Panc1 (cell line): ENCODE measurements around the gene AARS2. TPM values are rescaled to one million over a fixed set of nuclear protein-coding genes. Genes with fewer than 3 reads are reported as not detected.
A peak's percentile ranks its signal among the peaks of the same experiment; 100 is the strongest.

Experiments used
- ATAC-seq: fragments of 200-7000 bp; cut with Tn5 transposase; 2 replicates; pipeline ENCODE4 v1.9.1; 2020; ENCODE audit warnings: mild to moderate bottlenecking, moderate library complexity
- BruUV-seq: library from RNA; stranded (reverse); fragments of 400-500 nt; replicated peaks from 2 replicates; lab custom pipeline; 2021; lab: Mats Ljungman, UMichigan
- CTCF ChIA-PET: fragments of 300-600 bp; sonication (Branson Sonifier 250); formaldehyde crosslinking; loops from one replicate; lab custom pipeline; 2022; ENCODE audit warnings: antibody characterized with exemption; lab: Charles Lee
- POLR2A ChIA-PET: fragments of 300-600 bp; sonication (Branson Sonifier 250); formaldehyde crosslinking; loops from one replicate; lab custom pipeline; 2022; ENCODE audit warnings: antibody characterized with exemption; lab: Charles Lee
- DNase-seq: peaks from one replicate; pipeline ENCODE4 v3.0.0-alpha.2; 2010; ENCODE audit warnings: low read depth, low spot score
- H3K27ac ChIP-seq: 2 replicates; pipeline ENCODE4 v1.5.1; 2011; ENCODE audit warnings: mild to moderate bottlenecking, low read length, inconsistent platforms
- H3K27me3 ChIP-seq: fragments of 200-500 bp; sonication (Bioruptor generic); 2 replicates; pipeline ENCODE4 v1.6.0; 2014; ENCODE audit warnings: low read length, inconsistent platforms; ENCODE audit not compliant: control insufficient read depth, insufficient read depth
- H3K36me3 ChIP-seq: fragments of 200-500 bp; sonication (Bioruptor generic); 2 replicates; pipeline ENCODE4 v1.5.1; 2014; ENCODE audit warnings: inconsistent platforms, mild to moderate bottlenecking, low read length, moderate library complexity; ENCODE audit not compliant: control insufficient read depth, insufficient read depth
- H3K4me1 ChIP-seq: 2 replicates; pipeline ENCODE4 v1.5.1; 2011; ENCODE audit warnings: inconsistent platforms, mild to moderate bottlenecking, low read length, moderate library complexity; ENCODE audit not compliant: control insufficient read depth, insufficient read depth
- H3K4me3 ChIP-seq, 2 experiments: 2 replicates each; pipeline ENCODE4 v1.5.1; 2011 to 2012; ENCODE audit warnings: low read depth in 2 of 2, low read length in 2 of 2, mild to moderate bottlenecking in 2 of 2, inconsistent platforms in 1 of 2, moderate library complexity in 1 of 2
- H3K9me3 ChIP-seq: fragments of 200-500 bp; sonication (Bioruptor generic); 2 replicates; pipeline ENCODE4 v1.5.1; 2014; ENCODE audit warnings: low read depth, mild to moderate bottlenecking, inconsistent platforms, low read length, moderate library complexity; ENCODE audit not compliant: control insufficient read depth, insufficient read depth
- POLR2AphosphoS5 ChIP-seq: IDR thresholded peaks from 2 replicates; pipeline ENCODE4 v1.6.1; 2012; ENCODE audit warnings: mild to moderate bottlenecking, low read depth, low read length, moderate library complexity
- TCF7L2 ChIP-seq: IDR thresholded peaks from 2 replicates; pipeline ENCODE4 v1.6.1; 2011; ENCODE audit warnings: mild to moderate bottlenecking, low read depth, low read length, inconsistent platforms
- in situ Hi-C: cut with HindIII; loops from 2 replicates; pipeline ENCODE4 v1.10.0; 2016; ENCODE audit warnings: low sequenced_read_pairs, low pct_unique_long_range_greater_than_20kb
- intact Hi-C: fragments of 100-400 bp; cut with micrococcal nuclease; formaldehyde crosslinking; loops from one replicate; pipeline ENCODE4 v1.10.0; 2022; ENCODE audit not compliant: unreplicated experiment
- total RNA-seq: library from RNA; stranded (reverse); gene quantifications from one replicate; pipeline ENCODE4 v1.2.1, GENCODE V29; 2021; ENCODE audit not compliant: unreplicated experiment
- TF ChIP-seq, protein P1 (sequence below), 2 experiments: IDR thresholded peaks; 2 replicates each; pipeline ENCODE4 v1.6.1; 2011 to 2012; ENCODE audit warnings: low read depth in 2 of 2, control low read depth in 1 of 2, low read length in 1 of 2, mild to moderate bottlenecking in 1 of 2, moderate library complexity in 1 of 2; ENCODE audit not compliant: insufficient read depth in 1 of 2

The AARS2 gene
- total RNA-seq, 1 experiment from 2014 or later: 13.1 TPM

DNA sequence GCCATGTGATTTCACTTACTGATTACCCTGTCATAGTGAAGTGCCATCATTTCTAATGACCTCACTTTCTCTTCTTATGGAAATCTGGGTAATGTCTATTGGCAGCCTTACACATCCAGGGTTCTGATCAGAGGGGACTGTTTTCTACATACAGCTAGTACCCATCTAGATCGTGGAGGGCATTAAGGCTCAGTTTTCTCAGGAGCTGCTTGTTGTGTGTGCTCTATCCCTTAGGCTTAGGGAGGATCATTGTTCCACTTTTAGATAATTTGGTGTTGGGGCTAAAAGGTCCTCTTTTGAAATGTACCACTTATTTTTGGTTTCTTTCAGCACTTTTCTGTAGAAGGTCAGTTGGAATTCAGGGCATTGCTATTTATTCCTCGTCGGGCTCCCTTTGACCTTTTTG lies 62.4 kb downstream of the AARS2 start:
- no peaks in the 10 kb centered on the region for H3K27me3 ChIP-seq
- DNase-seq: no peak
- no peak for ATAC-seq
- BruUV-seq: no TSS peak
- TF ChIP-seq, protein P1, sequence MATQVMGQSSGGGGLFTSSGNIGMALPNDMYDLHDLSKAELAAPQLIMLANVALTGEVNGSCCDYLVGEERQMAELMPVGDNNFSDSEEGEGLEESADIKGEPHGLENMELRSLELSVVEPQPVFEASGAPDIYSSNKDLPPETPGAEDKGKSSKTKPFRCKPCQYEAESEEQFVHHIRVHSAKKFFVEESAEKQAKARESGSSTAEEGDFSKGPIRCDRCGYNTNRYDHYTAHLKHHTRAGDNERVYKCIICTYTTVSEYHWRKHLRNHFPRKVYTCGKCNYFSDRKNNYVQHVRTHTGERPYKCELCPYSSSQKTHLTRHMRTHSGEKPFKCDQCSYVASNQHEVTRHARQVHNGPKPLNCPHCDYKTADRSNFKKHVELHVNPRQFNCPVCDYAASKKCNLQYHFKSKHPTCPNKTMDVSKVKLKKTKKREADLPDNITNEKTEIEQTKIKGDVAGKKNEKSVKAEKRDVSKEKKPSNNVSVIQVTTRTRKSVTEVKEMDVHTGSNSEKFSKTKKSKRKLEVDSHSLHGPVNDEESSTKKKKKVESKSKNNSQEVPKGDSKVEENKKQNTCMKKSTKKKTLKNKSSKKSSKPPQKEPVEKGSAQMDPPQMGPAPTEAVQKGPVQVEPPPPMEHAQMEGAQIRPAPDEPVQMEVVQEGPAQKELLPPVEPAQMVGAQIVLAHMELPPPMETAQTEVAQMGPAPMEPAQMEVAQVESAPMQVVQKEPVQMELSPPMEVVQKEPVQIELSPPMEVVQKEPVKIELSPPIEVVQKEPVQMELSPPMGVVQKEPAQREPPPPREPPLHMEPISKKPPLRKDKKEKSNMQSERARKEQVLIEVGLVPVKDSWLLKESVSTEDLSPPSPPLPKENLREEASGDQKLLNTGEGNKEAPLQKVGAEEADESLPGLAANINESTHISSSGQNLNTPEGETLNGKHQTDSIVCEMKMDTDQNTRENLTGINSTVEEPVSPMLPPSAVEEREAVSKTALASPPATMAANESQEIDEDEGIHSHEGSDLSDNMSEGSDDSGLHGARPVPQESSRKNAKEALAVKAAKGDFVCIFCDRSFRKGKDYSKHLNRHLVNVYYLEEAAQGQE (IDR thresholded peaks at IDR 0.05; ENCODE audit: insufficient read depth in 1 of 2, low read depth in 2 of 2, low read length in 1 of 2): no peak
- peak; percentile 52 for TF ChIP-seq POLR2AphosphoS5
- in situ Hi-C loops (no loop called here), intact Hi-C loops (loop anchor here (10.0 kb wide), 1 partner anchor 156 kb away; no protein-coding TSS in a partner anchor)
- peaks cover 63% of the 10 kb centered on the region for H3K36me3 ChIP-seq
- H3K4me1 ChIP-seq: peaks cover 53% of the 10 kb centered on the region
- H3K9me3 ChIP-seq: no peaks in the 10 kb centered on the region
- H3K27ac ChIP-seq: peak overlapping the region; percentile 68
- ChIA-PET CTCF (no interaction called here), POLR2A (no interaction called here)
- H3K4me3 ChIP-seq: peak overlapping the region in 1 of 2 experiments; percentile 3; a peak in 2 of 4 replicates

GRCh38 chr6:44250067-44250717 lies 63.0 kb downstream of the AARS2 start:
- in situ Hi-C loops (no loop called here), intact Hi-C loops (loop anchor here (10.0 kb wide), 1 partner anchor 155 kb away; no protein-coding TSS in a partner anchor)
- DNase-seq: no peak
- Histone ChIP-seq H3K4me1 (peaks cover 52% of the 10 kb centered on the region), H3K27ac (peak overlapping the region; percentile 68), H3K36me3 (peaks cover 63% of the 10 kb centered on the region), H3K9me3 (no peaks in the 10 kb centered on the region), H3K27me3 (no peaks in the 10 kb centered on the region), H3K4me3 (peak overlapping the region; percentile 99 to 100)
- no peak for ATAC-seq
- POLR2A ChIA-PET: no interaction called here
- no peak for TF ChIP-seq TCF7L2
- TF ChIP-seq, protein P1 (IDR thresholded peaks at IDR 0.05; ENCODE audit: insufficient read depth in 1 of 2, low read depth in 2 of 2, low read length in 1 of 2): no peak
- no peak for TF ChIP-seq POLR2AphosphoS5
- TSS peak; percentile 67 for BruUV-seq
- CTCF ChIA-PET: no interaction called here

Other genes starting within 250 kb of the AARS2 start
- 82.0 TPM for gene MRPL14, start 185.9 kb downstream of the AARS2 start, total RNA-seq
- 54.1 TPM for gene TMEM63B, start 185.8 kb downstream of the AARS2 start, total RNA-seq
- 1.2 TPM for gene CAPN11, start 154.5 kb downstream of the AARS2 start, total RNA-seq
- gene MYMX, start 96.4 kb downstream of the AARS2 start, total RNA-seq: 1.8 TPM
- gene SLC29A1, start 89.8 kb downstream of the AARS2 start, total RNA-seq: 263 TPM
- 1,253 TPM for gene HSP90AB1, start 66.2 kb downstream of the AARS2 start, total RNA-seq
- gene SLC35B2, start 55.8 kb downstream of the AARS2 start, total RNA-seq: 105 TPM
- gene NFKBIE, start 47.8 kb downstream of the AARS2 start, total RNA-seq: 24.9 TPM
- gene TMEM151B, start 42.9 kb downstream of the AARS2 start, total RNA-seq: 0.18 TPM
- not detected for gene SPATS1, start 29.3 kb upstream of the AARS2 start, total RNA-seq
- gene CDC5L, start 74.4 kb upstream of the AARS2 start, total RNA-seq: 23.3 TPM